ENCODE measurements around the gene NAP1L5.

DNA sequence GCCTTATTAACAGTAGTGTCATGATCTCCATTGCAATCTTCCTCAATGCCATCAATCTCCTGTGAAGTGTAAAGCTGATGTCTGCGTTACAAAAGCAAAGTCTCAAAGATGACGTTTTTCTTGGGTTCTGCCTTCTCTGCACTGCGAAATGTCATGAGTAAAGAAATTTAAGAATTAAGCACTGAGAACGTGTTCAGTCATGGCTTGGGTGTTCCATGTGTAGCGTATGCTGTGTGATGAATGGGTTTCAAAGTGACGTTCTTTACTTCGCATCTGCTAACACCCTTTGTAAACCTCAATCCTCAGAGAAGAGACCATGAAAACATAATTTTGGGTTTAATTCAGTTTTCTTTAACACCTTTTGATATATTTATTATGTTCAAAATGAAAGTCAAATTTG, 999 bp downstream of the NAP1L5 start:
- TF ChIP-seq, protein P1, sequence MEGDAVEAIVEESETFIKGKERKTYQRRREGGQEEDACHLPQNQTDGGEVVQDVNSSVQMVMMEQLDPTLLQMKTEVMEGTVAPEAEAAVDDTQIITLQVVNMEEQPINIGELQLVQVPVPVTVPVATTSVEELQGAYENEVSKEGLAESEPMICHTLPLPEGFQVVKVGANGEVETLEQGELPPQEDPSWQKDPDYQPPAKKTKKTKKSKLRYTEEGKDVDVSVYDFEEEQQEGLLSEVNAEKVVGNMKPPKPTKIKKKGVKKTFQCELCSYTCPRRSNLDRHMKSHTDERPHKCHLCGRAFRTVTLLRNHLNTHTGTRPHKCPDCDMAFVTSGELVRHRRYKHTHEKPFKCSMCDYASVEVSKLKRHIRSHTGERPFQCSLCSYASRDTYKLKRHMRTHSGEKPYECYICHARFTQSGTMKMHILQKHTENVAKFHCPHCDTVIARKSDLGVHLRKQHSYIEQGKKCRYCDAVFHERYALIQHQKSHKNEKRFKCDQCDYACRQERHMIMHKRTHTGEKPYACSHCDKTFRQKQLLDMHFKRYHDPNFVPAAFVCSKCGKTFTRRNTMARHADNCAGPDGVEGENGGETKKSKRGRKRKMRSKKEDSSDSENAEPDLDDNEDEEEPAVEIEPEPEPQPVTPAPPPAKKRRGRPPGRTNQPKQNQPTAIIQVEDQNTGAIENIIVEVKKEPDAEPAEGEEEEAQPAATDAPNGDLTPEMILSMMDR (IDR thresholded peaks at IDR 0.05) = no peak
- TF ChIP-seq POLR2A (IDR thresholded peaks at IDR 0.05) (no peak), EP300 (IDR thresholded peaks at IDR 0.05) (no peak), POLR2AphosphoS5 (IDR thresholded peaks at IDR 0.05) (no peak)

Data from gastroesophageal sphincter (tissue), 3 donors.